ENCODE data around the gene NSG1.

GRCh38 chr4:4408576-4409335, 21.9 kb downstream of the NSG1 start:
- TF ChIP-seq EZH2 (IDR thresholded peaks at IDR 0.05; ENCODE audit: insufficient read depth, poor library complexity, severe bottlenecking) (no peak), EZH2phosphoT487 (IDR thresholded peaks at IDR 0.05; ENCODE audit: insufficient read depth, low read depth) (no peak)

Measured in GM23248 (cell line).